Measurements from ENCODE around the gene NELFB. TPM values are rescaled to one million over a fixed set of nuclear protein-coding genes. Genes with fewer than 3 reads are reported as not detected.
A peak's percentile ranks its signal among the peaks of the same experiment; 100 is the strongest.

The NELFB gene
- total and polyA plus RNA-seq, 4 donors: 4.7 to 24.6 (median 18.1) TPM

- no peak overlapping the region for H3K27ac ChIP-seq (ENCODE audit: low read depth in 1 of 2, low read length in 2 of 2)
- 74% methylated on average over 27 of the region's 27 CpGs for WGBS
- no peaks in the 10 kb centered on the region for H3K9me3 ChIP-seq (ENCODE audit: control insufficient read depth in 4 of 4, low read length in 3 of 4)
- peak; percentile 34 for DNase-seq (ENCODE audit: low spot score)
- no peak overlapping the region for H3K4me3 ChIP-seq (ENCODE audit: low read depth in 1 of 3, low read length in 3 of 3)
- H3K36me3 ChIP-seq (ENCODE audit: control insufficient read depth in 4 of 4, insufficient read depth in 3 of 4, low read depth in 1 of 4, low read length in 3 of 4): no peaks in the 10 kb centered on the region
- TF ChIP-seq TAF1 (conservative IDR thresholded peaks at IDR 0.05) (no peak), RXRA (IDR thresholded peaks at IDR 0.05) (no peak), JUND (IDR thresholded peaks at IDR 0.05) (no peak), EGR1 (IDR thresholded peaks at IDR 0.05; ENCODE audit: low read depth in 2 of 2) (no peak), FOXA1 (IDR thresholded peaks at IDR 0.05) (no peak), NR2F2 (IDR thresholded peaks at IDR 0.05) (no peak), FOXA2 (IDR thresholded peaks at IDR 0.05) (no peak), SP1 (IDR thresholded peaks at IDR 0.05) (no peak), RAD21 (IDR thresholded peaks at IDR 0.05) (no peak), YY1 (IDR thresholded peaks at IDR 0.05) (no peak), REST (IDR thresholded peaks at IDR 0.05) (no peak), HNF4A (conservative IDR thresholded peaks at IDR 0.05) (no peak), GABPA (IDR thresholded peaks at IDR 0.05 in 1 of 2, conservative IDR thresholded peaks at IDR 0.05 in 1 of 2) (no peak), HNF4G (IDR thresholded peaks at IDR 0.05) (no peak), ATF3 (IDR thresholded peaks at IDR 0.05) (no peak)
- TF ChIP-seq, protein P1, sequence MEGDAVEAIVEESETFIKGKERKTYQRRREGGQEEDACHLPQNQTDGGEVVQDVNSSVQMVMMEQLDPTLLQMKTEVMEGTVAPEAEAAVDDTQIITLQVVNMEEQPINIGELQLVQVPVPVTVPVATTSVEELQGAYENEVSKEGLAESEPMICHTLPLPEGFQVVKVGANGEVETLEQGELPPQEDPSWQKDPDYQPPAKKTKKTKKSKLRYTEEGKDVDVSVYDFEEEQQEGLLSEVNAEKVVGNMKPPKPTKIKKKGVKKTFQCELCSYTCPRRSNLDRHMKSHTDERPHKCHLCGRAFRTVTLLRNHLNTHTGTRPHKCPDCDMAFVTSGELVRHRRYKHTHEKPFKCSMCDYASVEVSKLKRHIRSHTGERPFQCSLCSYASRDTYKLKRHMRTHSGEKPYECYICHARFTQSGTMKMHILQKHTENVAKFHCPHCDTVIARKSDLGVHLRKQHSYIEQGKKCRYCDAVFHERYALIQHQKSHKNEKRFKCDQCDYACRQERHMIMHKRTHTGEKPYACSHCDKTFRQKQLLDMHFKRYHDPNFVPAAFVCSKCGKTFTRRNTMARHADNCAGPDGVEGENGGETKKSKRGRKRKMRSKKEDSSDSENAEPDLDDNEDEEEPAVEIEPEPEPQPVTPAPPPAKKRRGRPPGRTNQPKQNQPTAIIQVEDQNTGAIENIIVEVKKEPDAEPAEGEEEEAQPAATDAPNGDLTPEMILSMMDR (IDR thresholded peaks at IDR 0.05; ENCODE audit: low read depth, low read length, missing input control): no peak
- TF ChIP-seq, protein P2, sequence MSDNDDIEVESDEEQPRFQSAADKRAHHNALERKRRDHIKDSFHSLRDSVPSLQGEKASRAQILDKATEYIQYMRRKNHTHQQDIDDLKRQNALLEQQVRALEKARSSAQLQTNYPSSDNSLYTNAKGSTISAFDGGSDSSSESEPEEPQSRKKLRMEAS (IDR thresholded peaks at IDR 0.05): no peak
- TF ChIP-seq, protein P3, sequence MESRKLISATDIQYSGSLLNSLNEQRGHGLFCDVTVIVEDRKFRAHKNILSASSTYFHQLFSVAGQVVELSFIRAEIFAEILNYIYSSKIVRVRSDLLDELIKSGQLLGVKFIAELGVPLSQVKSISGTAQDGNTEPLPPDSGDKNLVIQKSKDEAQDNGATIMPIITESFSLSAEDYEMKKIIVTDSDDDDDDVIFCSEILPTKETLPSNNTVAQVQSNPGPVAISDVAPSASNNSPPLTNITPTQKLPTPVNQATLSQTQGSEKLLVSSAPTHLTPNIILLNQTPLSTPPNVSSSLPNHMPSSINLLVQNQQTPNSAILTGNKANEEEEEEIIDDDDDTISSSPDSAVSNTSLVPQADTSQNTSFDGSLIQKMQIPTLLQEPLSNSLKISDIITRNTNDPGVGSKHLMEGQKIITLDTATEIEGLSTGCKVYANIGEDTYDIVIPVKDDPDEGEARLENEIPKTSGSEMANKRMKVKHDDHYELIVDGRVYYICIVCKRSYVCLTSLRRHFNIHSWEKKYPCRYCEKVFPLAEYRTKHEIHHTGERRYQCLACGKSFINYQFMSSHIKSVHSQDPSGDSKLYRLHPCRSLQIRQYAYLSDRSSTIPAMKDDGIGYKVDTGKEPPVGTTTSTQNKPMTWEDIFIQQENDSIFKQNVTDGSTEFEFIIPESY (IDR thresholded peaks at IDR 0.05): no peak
- H3K4me1 ChIP-seq (ENCODE audit: control insufficient read depth in 4 of 4, insufficient read depth in 4 of 4, low read length in 3 of 4): peaks cover 2 to 11% (median 5%) of the 10 kb centered on the region in 4 donors
- no peaks in the 10 kb centered on the region for H3K27me3 ChIP-seq (ENCODE audit: control insufficient read depth in 4 of 4, insufficient read depth in 4 of 4, low read length in 3 of 4)
- H3K9ac ChIP-seq (ENCODE audit: low read depth in 1 of 2, low read length in 2 of 2): no peak overlapping the region
These were observed 56.3 kb downstream of the NELFB start for GRCh38 chr9:137311171-137311985.
